H9 (cell line): ENCODE data around the gene LRRC27. TPM values are rescaled to one million over a fixed set of nuclear protein-coding genes. Genes with fewer than 3 reads are reported as not detected.

Experiments
- DNase-seq: peaks from one replicate; pipeline ENCODE4 v3.0.0-alpha.2; 2017
- H2AFZ ChIP-seq: one replicate; pipeline ENCODE4 v1.6.1; 2013; ENCODE audit warnings: mild to moderate bottlenecking, low read length, control low read depth, moderate library complexity
- H2AK5ac ChIP-seq: 2 replicates; pipeline ENCODE4 v1.6.1; 2013; ENCODE audit warnings: low read length, control low read depth, mixed read lengths; ENCODE audit not compliant: insufficient read length
- H2BK120ac ChIP-seq: one replicate; pipeline ENCODE4 v1.6.1; 2013; ENCODE audit warnings: low read depth, mild to moderate bottlenecking, low read length, control low read depth, inconsistent platforms; ENCODE audit not compliant: poor library complexity, severe bottlenecking
- H2BK12ac ChIP-seq: 2 replicates; pipeline ENCODE4 v1.6.1; 2013; ENCODE audit warnings: low read length, control low read depth, mixed read lengths, low read depth; ENCODE audit not compliant: insufficient read length
- H2BK15ac ChIP-seq: 2 replicates; pipeline ENCODE4 v1.6.1; 2013; ENCODE audit warnings: low read depth, low read length, control low read depth
- H2BK20ac ChIP-seq: one replicate; pipeline ENCODE4 v1.6.1; 2013; ENCODE audit warnings: low read depth, mild to moderate bottlenecking, low read length, control low read depth, inconsistent platforms; ENCODE audit not compliant: poor library complexity, severe bottlenecking
- H2BK5ac ChIP-seq: 2 replicates; pipeline ENCODE4 v1.6.1; 2013; ENCODE audit warnings: low read length, control low read depth, mixed read lengths; ENCODE audit not compliant: insufficient read length
- H3K14ac ChIP-seq: 2 replicates; pipeline ENCODE4 v1.6.1; 2013; ENCODE audit warnings: low read length, control low read depth; ENCODE audit not compliant: insufficient read depth
- H3K18ac ChIP-seq: 2 replicates; pipeline ENCODE4 v1.6.1; 2013; ENCODE audit warnings: low read depth, mild to moderate bottlenecking, mixed read lengths, low read length, control low read depth; ENCODE audit not compliant: insufficient read length
- H3K23ac ChIP-seq: 2 replicates; pipeline ENCODE4 v1.6.1; 2013; ENCODE audit warnings: low read length, control low read depth, mixed read lengths, low read depth; ENCODE audit not compliant: insufficient read length
- H3K23me2 ChIP-seq: 2 replicates; pipeline ENCODE4 v1.6.1; 2013; ENCODE audit warnings: low read depth, mild to moderate bottlenecking, mixed read lengths, low read length, control low read depth; ENCODE audit not compliant: insufficient read length, poor library complexity, severe bottlenecking
- H3K27ac ChIP-seq: 2 replicates; pipeline ENCODE4 v1.5.1; 2013; ENCODE audit warnings: low read length, control low read depth, mixed read lengths, low read depth; ENCODE audit not compliant: insufficient read length
- H3K27me3 ChIP-seq: 2 replicates; pipeline ENCODE4 v1.6.1; 2013; ENCODE audit warnings: low read length, control low read depth, inconsistent platforms; ENCODE audit not compliant: insufficient read depth
- H3K4ac ChIP-seq: 2 replicates; pipeline ENCODE4 v1.6.1; 2013; ENCODE audit warnings: low read depth, mild to moderate bottlenecking, control low read depth, inconsistent platforms, low read length, moderate library complexity
- H3K4me1 ChIP-seq: 2 replicates; pipeline ENCODE4 v1.6.1; 2013; ENCODE audit warnings: low read length, control low read depth, inconsistent platforms; ENCODE audit not compliant: insufficient read depth
- H3K4me2 ChIP-seq: 2 replicates; pipeline ENCODE4 v1.6.1; 2013; ENCODE audit warnings: low read length, control low read depth, mixed read lengths; ENCODE audit not compliant: insufficient read length, insufficient read depth
- H3K56ac ChIP-seq: 2 replicates; pipeline ENCODE4 v1.6.1; 2013; ENCODE audit warnings: low read depth, mild to moderate bottlenecking, mixed read lengths, low read length, control low read depth; ENCODE audit not compliant: insufficient read length
- H3K79me1 ChIP-seq: 2 replicates; pipeline ENCODE4 v1.6.1; 2013; ENCODE audit warnings: low read depth, mild to moderate bottlenecking, moderate library complexity, low read length, control low read depth, inconsistent platforms; ENCODE audit not compliant: insufficient read depth, poor library complexity, severe bottlenecking
- H3K79me2 ChIP-seq: 2 replicates; pipeline ENCODE4 v1.6.1; 2013; ENCODE audit warnings: low read length, control low read depth, inconsistent platforms; ENCODE audit not compliant: insufficient read depth
- H3K9ac ChIP-seq: 2 replicates; pipeline ENCODE4 v1.6.1; 2013; ENCODE audit warnings: low read length, control low read depth, mixed read lengths; ENCODE audit not compliant: insufficient read length; ENCODE audit errors: extremely low read depth
- H3K9me3 ChIP-seq: one replicate; pipeline ENCODE4 v1.6.1; 2013; ENCODE audit warnings: low read depth, low read length, inconsistent platforms; ENCODE audit not compliant: control insufficient read depth
- H3T11ph ChIP-seq: one replicate; pipeline ENCODE4 v1.6.1; 2013; ENCODE audit warnings: mild to moderate bottlenecking, low read length, control low read depth, inconsistent platforms
- H4K20me1 ChIP-seq: one replicate; pipeline ENCODE4 v1.6.1; 2013; ENCODE audit not compliant: control insufficient read depth, insufficient read length, insufficient read depth
- H4K5ac ChIP-seq: 2 replicates; pipeline ENCODE4 v1.6.1; 2013; ENCODE audit warnings: low read depth, mild to moderate bottlenecking, mixed read lengths, low read length, control low read depth; ENCODE audit not compliant: insufficient read length
- H4K8ac ChIP-seq: replicated peaks from 2 replicates; pipeline ENCODE4 v1.6.1; 2013; ENCODE audit warnings: low read length, control low read depth, mixed read lengths, low read depth; ENCODE audit not compliant: insufficient read length
- H4K91ac ChIP-seq: 2 replicates; pipeline ENCODE4 v1.6.1; 2013; ENCODE audit warnings: low read depth, mild to moderate bottlenecking, moderate library complexity, mixed read lengths, low read length, control low read depth; ENCODE audit not compliant: insufficient read length
- H3K27ac Mint-ChIP-seq, 3 experiments: 2 replicates in 2 of 3; 3 replicates in 1 of 3; pipeline ENCODE4 v1.8.0; 2020 to 2021; ENCODE audit warnings: mixed read lengths in 3 of 3, mild to moderate bottlenecking in 1 of 3, moderate library complexity in 1 of 3
- H3K27me3 Mint-ChIP-seq: 2 replicates; pipeline ENCODE4 v1.8.0; 2021; ENCODE audit warnings: low read depth, mild to moderate bottlenecking, moderate library complexity, mixed read lengths
- H3K36me3 Mint-ChIP-seq, 3 experiments: 2 replicates in 2 of 3; 3 replicates in 1 of 3; pipeline ENCODE4 v1.8.0; 2020 to 2021; ENCODE audit warnings: low read depth in 3 of 3, mixed read lengths in 3 of 3; ENCODE audit not compliant: insufficient read depth in 1 of 3
- H3K4me1 Mint-ChIP-seq, 2 experiments: 2 replicates each; pipeline ENCODE4 v1.8.0; 2020; ENCODE audit warnings: mixed read lengths in 2 of 2
- H3K4me3 Mint-ChIP-seq, 2 experiments: 2 replicates in 1 of 2; 3 replicates in 1 of 2; pipeline ENCODE4 v1.8.0; 2020 to 2021; ENCODE audit warnings: mild to moderate bottlenecking in 2 of 2, mixed read lengths in 2 of 2, moderate library complexity in 1 of 2
- H3K9me3 Mint-ChIP-seq, 2 experiments: 2 replicates in 1 of 2; 3 replicates in 1 of 2; pipeline ENCODE4 v1.8.0; 2020; ENCODE audit warnings: mild to moderate bottlenecking in 2 of 2, mixed read lengths in 2 of 2, moderate library complexity in 1 of 2
- WGBS: extraction: QIAGEN DNeasy Blood & Tissue Kit; methylation state at CpG from one replicate; pipeline ENCODE4 v1.1.7; 2013; ENCODE audit warnings: missing lambda C conversion rate, low lambda C conversion rate, mixed read lengths; ENCODE audit not compliant: insufficient read length; ENCODE audit errors: extremely low coverage; 5-methylcytosine and 5-hydroxymethylcytosine counted together
- total RNA-seq: library from RNA; stranded (reverse); gene quantifications from 2 replicates; pipeline ENCODE4 v1.2.1, GENCODE V29; 2021
- TF ChIP-seq, protein P1 (sequence below): fragments of 200-600 bp; sonication (generic); conservative IDR thresholded peaks from 3 replicates; pipeline ENCODE4 v1.8.0; 2021; ENCODE audit warnings: antibody characterized with exemption, mild to moderate bottlenecking

The LRRC27 gene
- total RNA-seq, 1 experiment from 2014 or later: 2.7 TPM

DNA sequence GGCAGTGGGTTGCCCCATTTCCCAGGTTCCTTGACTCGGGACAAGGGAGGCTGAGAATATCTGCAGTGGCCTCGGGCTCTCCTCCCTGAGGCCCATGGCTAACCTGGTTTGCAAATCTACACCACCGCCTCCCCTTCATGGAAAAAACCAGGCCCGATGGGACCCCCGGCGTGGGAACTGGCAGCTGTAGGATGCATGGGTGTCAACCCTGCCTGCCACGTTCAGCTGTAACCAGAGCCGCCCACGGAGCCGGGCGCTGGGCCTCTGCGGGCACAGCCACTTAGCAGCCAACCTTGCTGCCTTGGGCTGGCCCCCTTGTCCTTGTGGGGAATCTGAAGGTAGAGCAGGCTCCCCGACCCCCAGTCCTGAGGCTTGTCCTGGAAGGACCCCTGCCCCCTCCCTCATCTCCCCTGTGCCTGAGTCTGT is 66.6 kb downstream of the LRRC27 start:
- H3K14ac ChIP-seq: no peak overlapping the region
- H2AFZ ChIP-seq: no peak overlapping the region
- H2BK120ac ChIP-seq: no peak overlapping the region
- H2BK12ac ChIP-seq: no peak overlapping the region
- Mint-ChIP-seq H3K27ac (no peak overlapping the region), H3K4me3 (no peak overlapping the region; a peak in 1 of 5 replicates), H3K9me3 (peaks cover 0 to 2% of the 10 kb centered on the region in 2 experiments; a peak in 1 of 5 replicates), H3K4me1 (peaks cover 16 to 22% of the 10 kb centered on the region in 2 experiments), H3K27me3 (peaks cover 11% of the 10 kb centered on the region), H3K36me3 (no peaks in the 10 kb centered on the region)
- no peak overlapping the region for H3K18ac ChIP-seq
- peaks cover 7% of the 10 kb centered on the region for H3K23me2 ChIP-seq
- no peak overlapping the region for H3K27ac ChIP-seq
- no peak overlapping the region for H2BK15ac ChIP-seq
- H3K4me2 ChIP-seq: no peak overlapping the region
- H4K20me1 ChIP-seq: no peaks in the 10 kb centered on the region
- H3K79me2 ChIP-seq: no peaks in the 10 kb centered on the region
- H2BK20ac ChIP-seq: no peak overlapping the region
- no peaks in the 10 kb centered on the region for H3K27me3 ChIP-seq
- no peak overlapping the region for H2AK5ac ChIP-seq
- TF ChIP-seq, protein P1, sequence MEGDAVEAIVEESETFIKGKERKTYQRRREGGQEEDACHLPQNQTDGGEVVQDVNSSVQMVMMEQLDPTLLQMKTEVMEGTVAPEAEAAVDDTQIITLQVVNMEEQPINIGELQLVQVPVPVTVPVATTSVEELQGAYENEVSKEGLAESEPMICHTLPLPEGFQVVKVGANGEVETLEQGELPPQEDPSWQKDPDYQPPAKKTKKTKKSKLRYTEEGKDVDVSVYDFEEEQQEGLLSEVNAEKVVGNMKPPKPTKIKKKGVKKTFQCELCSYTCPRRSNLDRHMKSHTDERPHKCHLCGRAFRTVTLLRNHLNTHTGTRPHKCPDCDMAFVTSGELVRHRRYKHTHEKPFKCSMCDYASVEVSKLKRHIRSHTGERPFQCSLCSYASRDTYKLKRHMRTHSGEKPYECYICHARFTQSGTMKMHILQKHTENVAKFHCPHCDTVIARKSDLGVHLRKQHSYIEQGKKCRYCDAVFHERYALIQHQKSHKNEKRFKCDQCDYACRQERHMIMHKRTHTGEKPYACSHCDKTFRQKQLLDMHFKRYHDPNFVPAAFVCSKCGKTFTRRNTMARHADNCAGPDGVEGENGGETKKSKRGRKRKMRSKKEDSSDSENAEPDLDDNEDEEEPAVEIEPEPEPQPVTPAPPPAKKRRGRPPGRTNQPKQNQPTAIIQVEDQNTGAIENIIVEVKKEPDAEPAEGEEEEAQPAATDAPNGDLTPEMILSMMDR: no peak
- H3K4me1 ChIP-seq: no peaks in the 10 kb centered on the region; the same call in 1 of the 2 replicates
- no CpG with 5 or more reads among the region's 13 CpGs for WGBS
- no peak overlapping the region for H3K56ac ChIP-seq
- no peaks in the 10 kb centered on the region for H3K79me1 ChIP-seq
- no peak overlapping the region for H3T11ph ChIP-seq
- no peak overlapping the region for H4K91ac ChIP-seq
- H3K9ac ChIP-seq: no peak overlapping the region
- no peak overlapping the region for H4K5ac ChIP-seq
- H3K4ac ChIP-seq: no peak overlapping the region
- no peaks in the 10 kb centered on the region for H3K9me3 ChIP-seq
- H4K8ac ChIP-seq: no peak overlapping the region
- no peak overlapping the region for H2BK5ac ChIP-seq
- no peak overlapping the region for H3K23ac ChIP-seq
- DNase-seq: no peak
